CD4-positive, alpha-beta T cell treated with Interleukin-1 beta for 1 hour (primary cell): ENCODE data around the gene SMCO3.
A peak's percentile ranks its signal among the peaks of the same experiment; 100 is the strongest.
"Not testable (repeated sequence)": the region's sequence is repeated elsewhere in the genome, so short reads cannot be mapped to it uniquely, and the experiment has no call there.

Experiments
- DNase-seq, 2 donors: peaks; one replicate each; pipeline ENCODE4 v3.0.0-alpha.2; 2020 to 2022

SMCO3 gene

GRCh38 chr12:14774074-14774905 is 39.7 kb downstream of the SMCO3 start:
- DNase-seq: peak; percentile 94 to 95

GRCh38 chr12:14773685-14774073 is 40.3 kb downstream of the SMCO3 start:
- DNase-seq: no peak

- DNase-seq: no peak
Measured at GRCh38 chr12:14772946-14773345, 41.0 kb downstream of the SMCO3 start.

GRCh38 chr12:14771651-14772137 is 42.3 kb downstream of the SMCO3 start:
- peak; percentile 57 to 62 for DNase-seq

- DNase-seq: peak; percentile 96 to 98
Measured at GRCh38 chr12:14770496-14771461, 43.2 kb downstream of the SMCO3 start.

GRCh38 chr12:14769969-14770495 is 44.0 kb downstream of the SMCO3 start:
- peak; percentile 92 to 93 for DNase-seq

- DNase-seq: no peak
Measured at GRCh38 chr12:14769466-14769968, 44.5 kb downstream of the SMCO3 start.

GRCh38 chr12:14768823-14769405 is 45.1 kb downstream of the SMCO3 start:
- DNase-seq: peak; percentile 28 to 58

GRCh38 chr12:14767617-14768016 is 46.4 kb downstream of the SMCO3 start:
- DNase-seq: no peak

GRCh38 chr12:14766649-14767215 is 47.2 kb downstream of the SMCO3 start:
- no peak for DNase-seq

GRCh38 chr12:14766020-14766419 is 48.0 kb downstream of the SMCO3 start:
- not testable (repeated sequence) for DNase-seq

GRCh38 chr12:14765398-14765797 is 48.6 kb downstream of the SMCO3 start:
- no peak for DNase-seq

GRCh38 chr12:14759711-14760280 is 54.2 kb downstream of the SMCO3 start:
- not testable (repeated sequence) for DNase-seq

GRCh38 chr12:14756334-14757143 is 57.4 kb downstream of the SMCO3 start:
- DNase-seq: no peak
